PC-3 (cell line): ENCODE data around the gene ZNF19. TPM values are rescaled to one million over a fixed set of nuclear protein-coding genes. Genes with fewer than 3 reads are reported as not detected.

Source experiments
- ATAC-seq: fragments of 200-7000 bp; cut with Tn5 transposase; 2 replicates; pipeline ENCODE4 v1.9.1; 2020; ENCODE audit warnings: mild to moderate bottlenecking, moderate library complexity
- BruUV-seq: library from RNA; stranded (reverse); fragments of 400-500 nt; replicated peaks from 2 replicates; lab custom pipeline; 2021; lab: Mats Ljungman, UMichigan
- CTCF ChIA-PET: fragments of 300-600 bp; sonication (Branson Sonifier 250); formaldehyde crosslinking; loops from one replicate; lab custom pipeline; 2022; ENCODE audit warnings: antibody characterized with exemption; lab: Charles Lee
- POLR2A ChIA-PET: fragments of 300-600 bp; sonication (Branson Sonifier 250); formaldehyde crosslinking; loops from one replicate; lab custom pipeline; 2022; ENCODE audit warnings: antibody characterized with exemption; ENCODE audit not compliant: unreplicated experiment; lab: Charles Lee
- DNase-seq: peaks from one replicate; pipeline ENCODE4 v3.0.0-alpha.2; 2015
- H2AFZ ChIP-seq: fragments of 300-600 bp; sonication (generic); 2 replicates; pipeline ENCODE4 v1.6.0; 2016; ENCODE audit warnings: antibody characterized with exemption, low read length
- H3F3A ChIP-seq: fragments of 300-600 bp; sonication (generic); one replicate; pipeline ENCODE4 v1.6.0; 2017; ENCODE audit warnings: antibody characterized with exemption, low read length, control low read depth, mild to moderate bottlenecking; ENCODE audit not compliant: unreplicated experiment
- H3K27ac ChIP-seq: fragments of 300-600 bp; sonication (generic); 2 replicates; pipeline ENCODE4 v1.5.1; 2016; ENCODE audit warnings: mild to moderate bottlenecking, low read length
- H3K27me3 ChIP-seq: fragments of 300-600 bp; sonication (generic); 2 replicates; pipeline ENCODE4 v1.6.1; 2016; ENCODE audit warnings: low read length, mixed read lengths
- H3K36me3 ChIP-seq: fragments of 300-600 bp; sonication (generic); 2 replicates; pipeline ENCODE4 v1.6.1; 2016; ENCODE audit warnings: low read depth, mixed run types, low read length, mixed read lengths
- H3K4me1 ChIP-seq: fragments of 300-600 bp; sonication (generic); 2 replicates; pipeline ENCODE4 v1.5.1; 2016; ENCODE audit warnings: low read length; ENCODE audit not compliant: insufficient read depth
- H3K4me2 ChIP-seq: fragments of 300-600 bp; sonication (generic); 2 replicates; pipeline ENCODE4 v1.6.0; 2016; ENCODE audit warnings: low read length
- H3K4me3 ChIP-seq: fragments of 300-600 bp; sonication (generic); 2 replicates; pipeline ENCODE4 v1.5.1; 2016; ENCODE audit warnings: mild to moderate bottlenecking, low read length, mixed read lengths
- H3K79me2 ChIP-seq: fragments of 300-600 bp; sonication (generic); 2 replicates; pipeline ENCODE4 v1.6.1; 2017; ENCODE audit warnings: low read length, mixed read lengths
- H3K9ac ChIP-seq: fragments of 300-600 bp; sonication (generic); 2 replicates; pipeline ENCODE4 v1.6.0; 2016; ENCODE audit warnings: mild to moderate bottlenecking, low read length
- H3K9me2 ChIP-seq: fragments of 300-600 bp; sonication (generic); replicated peaks from 2 replicates; pipeline ENCODE4 v1.6.1; 2016; ENCODE audit warnings: mixed run types, low read length, mixed read lengths
- H3K9me3 ChIP-seq: fragments of 300-600 bp; sonication (generic); 2 replicates; pipeline ENCODE4 v1.6.1; 2016; ENCODE audit warnings: low read length, mixed read lengths
- H4K20me1 ChIP-seq: fragments of 300-600 bp; sonication (generic); 2 replicates; pipeline ENCODE4 v1.6.1; 2016; ENCODE audit warnings: low read length, mixed read lengths
- EZH2 ChIP-seq: fragments of 300-600 bp; sonication (generic); IDR thresholded peaks from one replicate; pipeline ENCODE4 v1.6.1; 2017; ENCODE audit warnings: antibody characterized with exemption, mild to moderate bottlenecking, low read length; ENCODE audit not compliant: unreplicated experiment
- EZH2phosphoT487 ChIP-seq: fragments of 300-600 bp; sonication (generic); IDR thresholded peaks from 2 replicates; pipeline ENCODE4 v1.6.1; 2018; ENCODE audit warnings: mild to moderate bottlenecking, antibody characterized with exemption, low read length, borderline replicate concordance
- intact Hi-C: fragments of 100-400 bp; cut with micrococcal nuclease; formaldehyde crosslinking; loops from 2 replicates; pipeline ENCODE4 v1.9.0; 2023
- total RNA-seq: library from RNA; depleted of rRNA; stranded (reverse); fragments of >200 nt; gene quantifications from 2 replicates; pipeline ENCODE4 v1.2.3, GENCODE V29; 2014
- TF ChIP-seq, protein P1 (sequence below): fragments of 300-600 bp; sonication (generic); conservative IDR thresholded peaks from 2 replicates; pipeline ENCODE4 v1.5.1; 2017; ENCODE audit warnings: antibody characterized with exemption, low read depth, mild to moderate bottlenecking, low read length

The ZNF19 gene
- total RNA-seq, 1 experiment from 2014 or later, result 1.5 TPM

DNA sequence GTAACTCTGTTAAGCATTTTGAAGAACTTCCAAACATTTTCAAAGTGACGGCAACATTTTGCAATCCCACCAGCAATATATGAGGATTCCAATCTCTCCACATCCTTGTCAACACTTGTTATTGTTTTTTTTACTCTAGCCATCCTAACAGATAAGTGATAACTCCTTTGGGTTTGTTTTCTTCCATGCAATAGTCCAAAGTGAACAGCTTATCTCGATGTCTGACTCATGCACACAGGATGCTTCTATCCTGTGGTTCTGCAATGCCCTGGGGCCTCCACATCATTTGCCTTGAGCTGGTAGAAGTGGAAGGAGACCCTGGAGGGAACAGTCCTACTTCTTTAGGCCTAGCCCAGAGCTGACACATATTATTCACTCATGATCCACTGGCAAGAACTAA, 60.2 kb downstream of the ZNF19 start:
- no peaks in the 10 kb centered on the region for H3F3A ChIP-seq
- no peak for DNase-seq
- no peak overlapping the region for H3K4me3 ChIP-seq
- H3K4me1 ChIP-seq, result no peaks in the 10 kb centered on the region
- peaks cover 16% of the 10 kb centered on the region for H3K27me3 ChIP-seq
- no peak for ATAC-seq
- no peak overlapping the region for H3K9ac ChIP-seq
- POLR2A ChIA-PET, result no interaction called here
- TF ChIP-seq, protein P1, sequence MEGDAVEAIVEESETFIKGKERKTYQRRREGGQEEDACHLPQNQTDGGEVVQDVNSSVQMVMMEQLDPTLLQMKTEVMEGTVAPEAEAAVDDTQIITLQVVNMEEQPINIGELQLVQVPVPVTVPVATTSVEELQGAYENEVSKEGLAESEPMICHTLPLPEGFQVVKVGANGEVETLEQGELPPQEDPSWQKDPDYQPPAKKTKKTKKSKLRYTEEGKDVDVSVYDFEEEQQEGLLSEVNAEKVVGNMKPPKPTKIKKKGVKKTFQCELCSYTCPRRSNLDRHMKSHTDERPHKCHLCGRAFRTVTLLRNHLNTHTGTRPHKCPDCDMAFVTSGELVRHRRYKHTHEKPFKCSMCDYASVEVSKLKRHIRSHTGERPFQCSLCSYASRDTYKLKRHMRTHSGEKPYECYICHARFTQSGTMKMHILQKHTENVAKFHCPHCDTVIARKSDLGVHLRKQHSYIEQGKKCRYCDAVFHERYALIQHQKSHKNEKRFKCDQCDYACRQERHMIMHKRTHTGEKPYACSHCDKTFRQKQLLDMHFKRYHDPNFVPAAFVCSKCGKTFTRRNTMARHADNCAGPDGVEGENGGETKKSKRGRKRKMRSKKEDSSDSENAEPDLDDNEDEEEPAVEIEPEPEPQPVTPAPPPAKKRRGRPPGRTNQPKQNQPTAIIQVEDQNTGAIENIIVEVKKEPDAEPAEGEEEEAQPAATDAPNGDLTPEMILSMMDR, result no peak
- TF ChIP-seq EZH2phosphoT487 (no peak), EZH2 (no peak)
- no peak overlapping the region for H3K4me2 ChIP-seq
- no peak overlapping the region for H3K27ac ChIP-seq
- BruUV-seq, result no TSS peak
- no peak overlapping the region for H2AFZ ChIP-seq
- CTCF ChIA-PET, result interaction anchor here (0.9 kb wide), 1 partner anchor 137 kb away, joined by 4 read pairs; no protein-coding TSS in a partner anchor
- H3K36me3 ChIP-seq, result no peaks in the 10 kb centered on the region
- H3K9me3 ChIP-seq, result no peaks in the 10 kb centered on the region
- intact Hi-C loops, result no loop called here
- H3K9me2 ChIP-seq, result no peaks in the 10 kb centered on the region
- no peaks in the 10 kb centered on the region for H4K20me1 ChIP-seq
- no peaks in the 10 kb centered on the region for H3K79me2 ChIP-seq

GRCh38 chr16:71428385-71428784, 60.7 kb downstream of the ZNF19 start:
- CTCF ChIA-PET, result no interaction called here
- H4K20me1 ChIP-seq, result no peaks in the 10 kb centered on the region
- H3K27ac ChIP-seq, result no peak overlapping the region
- H3K79me2 ChIP-seq, result no peaks in the 10 kb centered on the region
- H3K4me3 ChIP-seq, result no peak overlapping the region
- H3K4me1 ChIP-seq, result no peaks in the 10 kb centered on the region
- H3K9me3 ChIP-seq, result no peaks in the 10 kb centered on the region
- H3K27me3 ChIP-seq, result peaks cover 17% of the 10 kb centered on the region
- no peak for ATAC-seq
- POLR2A ChIA-PET, result no interaction called here
- H3K9me2 ChIP-seq, result no peaks in the 10 kb centered on the region
- DNase-seq, result no peak
- H3K36me3 ChIP-seq, result no peaks in the 10 kb centered on the region
- H2AFZ ChIP-seq, result no peak overlapping the region
- no peak overlapping the region for H3K9ac ChIP-seq
- TF ChIP-seq, protein P1, result no peak
- TF ChIP-seq EZH2 (no peak), EZH2phosphoT487 (no peak)
- no TSS peak for BruUV-seq
- intact Hi-C loops, result no loop called here
- H3K4me2 ChIP-seq, result no peak overlapping the region
- H3F3A ChIP-seq, result no peaks in the 10 kb centered on the region

DNA sequence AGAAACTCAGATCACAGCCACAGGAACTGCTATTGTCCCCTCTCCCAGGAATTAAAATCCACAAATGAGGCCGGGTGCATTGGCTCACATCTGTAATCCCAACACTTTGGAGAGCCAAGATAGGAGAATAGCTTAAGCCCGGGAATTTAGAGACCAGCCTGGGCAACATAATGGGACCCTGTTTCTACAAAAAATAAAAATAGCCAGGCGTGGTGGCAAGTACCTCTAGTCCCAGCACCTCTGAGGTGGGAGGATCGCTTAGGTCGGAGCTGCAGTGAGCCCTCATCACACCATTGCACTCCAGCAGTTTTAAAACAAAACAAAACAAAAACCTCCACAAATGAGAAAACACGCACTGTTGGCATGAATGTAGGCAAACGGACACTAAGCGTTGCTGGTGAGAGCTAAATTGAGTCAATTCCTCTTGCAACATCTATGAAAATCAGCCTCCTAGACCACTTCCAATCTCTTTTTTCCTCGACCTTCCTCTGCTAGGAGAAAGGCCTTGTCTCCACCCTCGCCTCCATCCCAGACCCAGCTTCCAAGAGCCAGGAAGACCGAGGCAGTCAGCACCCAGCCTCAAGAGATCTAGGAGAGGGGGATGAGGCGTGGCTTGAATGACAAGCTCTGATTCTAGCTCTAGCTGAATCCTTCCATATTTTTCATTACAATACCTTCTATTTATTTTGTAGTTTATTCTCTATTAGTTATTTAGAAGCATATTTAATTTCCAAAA, 62.1 kb downstream of the ZNF19 start:
- Histone ChIP-seq H3K27ac (no peak overlapping the region), H3K9ac (no peak overlapping the region), H3K9me2 (no peaks in the 10 kb centered on the region), H3K36me3 (no peaks in the 10 kb centered on the region), H3K9me3 (no peaks in the 10 kb centered on the region), H2AFZ (no peak overlapping the region), H4K20me1 (no peaks in the 10 kb centered on the region), H3K79me2 (no peaks in the 10 kb centered on the region), H3K4me2 (no peak overlapping the region), H3K27me3 (peaks cover 10% of the 10 kb centered on the region), H3K4me3 (no peak overlapping the region), H3K4me1 (no peaks in the 10 kb centered on the region), H3F3A (no peaks in the 10 kb centered on the region)
- intact Hi-C loops, result no loop called here
- POLR2A ChIA-PET, result no interaction called here
- TF ChIP-seq EZH2, result no peak
- TF ChIP-seq, protein P1, result no peak
- no peak for TF ChIP-seq EZH2phosphoT487
- BruUV-seq, result no TSS peak
- no peak for ATAC-seq
- CTCF ChIA-PET, result no interaction called here
- DNase-seq, result no peak
